Spleen (tissue), 11 donors: ENCODE measurements around the gene DACT1. TPM values are rescaled to one million over a fixed set of nuclear protein-coding genes. Genes with fewer than 3 reads are reported as not detected.

Source experiments
- DNase-seq: peaks from one replicate; pipeline ENCODE4 v3.0.0-alpha.2; 2020
- H3K27ac ChIP-seq, 8 donors: fragments of 200-600 bp; sonication (generic) in 7 of 8; 1 replicate in 4 of 8; 2 replicates in 4 of 8; pipeline versions ENCODE4 v1.5.0 to v1.8.0; 2016 to 2021; ENCODE audit warnings: inconsistent platforms in 4 of 8, mild to moderate bottlenecking in 4 of 8, moderate library complexity in 1 of 8
- H3K27me3 ChIP-seq, 7 donors: fragments of 200-600 bp; sonication (generic) in 6 of 7; replicated peaks in 1 of 7; 1 replicate in 4 of 7; 2 replicates in 3 of 7; pipeline versions ENCODE4 v1.5.0 to v1.8.0; 2016 to 2021; ENCODE audit warnings: inconsistent platforms in 3 of 7, mild to moderate bottlenecking in 1 of 7
- H3K36me3 ChIP-seq, 6 donors: fragments of 200-600 bp; sonication (generic) in 5 of 6; 1 replicate in 4 of 6; 2 replicates in 2 of 6; pipeline versions ENCODE4 v1.5.0 to v1.8.0; 2016 to 2021; ENCODE audit warnings: inconsistent platforms in 2 of 6
- H3K4me1 ChIP-seq, 6 donors: fragments of 200-600 bp; sonication (generic) in 5 of 6; 1 replicate in 3 of 6; 2 replicates in 3 of 6; pipeline versions ENCODE4 v1.5.0 to v1.8.0; 2016 to 2021; ENCODE audit warnings: inconsistent platforms in 3 of 6
- H3K4me3 ChIP-seq, 8 donors: fragments of 200-600 bp; sonication (generic) in 7 of 8; 1 replicate in 4 of 8; 2 replicates in 4 of 8; pipeline versions ENCODE4 v1.5.0 to v1.8.0; 2016 to 2021; ENCODE audit warnings: inconsistent platforms in 4 of 8, mild to moderate bottlenecking in 4 of 8, moderate library complexity in 2 of 8
- H3K9me3 ChIP-seq, 8 donors: fragments of 200-600 bp; sonication (generic) in 7 of 8; 1 replicate in 4 of 8; 2 replicates in 4 of 8; pipeline versions ENCODE4 v1.5.0 to v1.8.0; 2016 to 2021; ENCODE audit warnings: inconsistent platforms in 4 of 8
- CTCF ChIP-seq, 11 experiments: fragments of 200-600 bp in 7 of 11; fragments of 450-650 bp in 4 of 11; sonication (generic) in 4 of 11; IDR thresholded peaks in 8 of 11; conservative IDR thresholded peaks in 3 of 11; 1 replicate in 7 of 11; 2 replicates in 4 of 11; pipeline versions ENCODE4 v1.4.0 to v1.8.0; 2016 to 2021; ENCODE audit warnings: antibody characterized with exemption in 11 of 11, inconsistent platforms in 4 of 11, mild to moderate bottlenecking in 1 of 11
- POLR2A ChIP-seq, 3 donors: fragments of 450-650 bp; IDR thresholded peaks; one replicate each; pipeline ENCODE4 v1.5.1; 2017; ENCODE audit warnings: antibody characterized with exemption in 3 of 3, mild to moderate bottlenecking in 1 of 3
- POLR2AphosphoS5 ChIP-seq, 3 donors: sonication (generic); formaldehyde crosslinking; IDR thresholded peaks; one replicate each; pipeline ENCODE4 v1.5.1; 2017; ENCODE audit warnings: antibody characterized with exemption in 3 of 3
- WGBS, 5 donors: extraction: QIAGEN DNeasy Blood & Tissue Kit in 3 of 5; methylation state at CpG; one replicate each; pipeline versions ENCODE4 v1.1.5 to v1.1.7; 2013 to 2018; 5-methylcytosine and 5-hydroxymethylcytosine counted together
- intact Hi-C: fragments of 100-400 bp; cut with DNase I; formaldehyde crosslinking; loops from one replicate; pipeline ENCODE4 v1.15.0; 2023; ENCODE audit warnings: low total_unique reads
- polyA plus RNA-seq, 3 donors: library from polyadenylated mRNA; stranded (reverse); fragments of 200-250 nt; gene quantifications; one replicate each; pipeline ENCODE4 v1.2.1, GENCODE V29; 2013
- total RNA-seq, 7 donors: library from RNA; depleted of rRNA in 3 of 7; stranded (reverse); fragments of >200 nt in 3 of 7; fragmentation: NEBNext Ultra II Directional in 4 of 7; extraction: Animal tissue kit (Norgen Biotek cat#: 25700) in 4 of 7; gene quantifications; one replicate each; pipeline versions ENCODE4 v1.1.0 to v1.2.1, GENCODE V29; 2016 to 2021
- donor health status: healthy with polysubstance abuse.
- donor health status: DM: no; HTN: no; CAD: no; lungs with moderate emphysema.
- donor health status: DM: no; HTN: no; CAD: no.
- donor health status: Bipolar disorder and iron deficiency.
- donor health status: healthy.
- donor health status: DM: no; HTN: no; CAD: no.
- donor health status: DM: yes; HTN: yes; CAD: no.

Gene DACT1
- total and polyA plus RNA-seq, 10 donors = 1.3 to 23.4 (median 8.6) TPM

- TF ChIP-seq CTCF (IDR thresholded peaks at IDR 0.05 in 8 of 11, conservative IDR thresholded peaks at IDR 0.05 in 3 of 11) (no peak), POLR2A (IDR thresholded peaks at IDR 0.05) (no peak), POLR2AphosphoS5 (IDR thresholded peaks at IDR 0.05) (no peak)
- Histone ChIP-seq H3K4me1 (no peaks in the 10 kb centered on the region), H3K36me3 (no peaks in the 10 kb centered on the region), H3K9me3 (peaks cover 0 to 19% (median 6%) of the 10 kb centered on the region in 8 donors), H3K4me3 (no peak overlapping the region), H3K27me3 (no peaks in the 10 kb centered on the region), H3K27ac (no peak overlapping the region)
- 71 to 79% (median 74%) methylated on average over 14 of the region's 14 CpGs for WGBS, 5 donors
- no peak for DNase-seq
- intact Hi-C loops = no loop called here
Measured at GRCh38 chr14:58690801-58691516, 53.2 kb downstream of the DACT1 start.

GRCh38 chr14:58693048-58693447 is 55.3 kb downstream of the DACT1 start:
- no peaks in the 10 kb centered on the region for H3K36me3 ChIP-seq
- H3K4me3 ChIP-seq = no peak overlapping the region
- no peak for DNase-seq
- peaks cover 0 to 4% (median 2%) of the 10 kb centered on the region in 8 donors for H3K9me3 ChIP-seq
- H3K27ac ChIP-seq = no peak overlapping the region
- no peak for TF ChIP-seq POLR2A (IDR thresholded peaks at IDR 0.05)
- TF ChIP-seq POLR2AphosphoS5 (IDR thresholded peaks at IDR 0.05) = no peak
- no peak for TF ChIP-seq CTCF (IDR thresholded peaks at IDR 0.05 in 8 of 11, conservative IDR thresholded peaks at IDR 0.05 in 3 of 11)
- 77 to 89% (median 83%) methylated on average over 4 of the region's 4 CpGs for WGBS, 5 donors
- H3K27me3 ChIP-seq = no peaks in the 10 kb centered on the region
- no peaks in the 10 kb centered on the region for H3K4me1 ChIP-seq
- intact Hi-C loops = no loop called here

DNA sequence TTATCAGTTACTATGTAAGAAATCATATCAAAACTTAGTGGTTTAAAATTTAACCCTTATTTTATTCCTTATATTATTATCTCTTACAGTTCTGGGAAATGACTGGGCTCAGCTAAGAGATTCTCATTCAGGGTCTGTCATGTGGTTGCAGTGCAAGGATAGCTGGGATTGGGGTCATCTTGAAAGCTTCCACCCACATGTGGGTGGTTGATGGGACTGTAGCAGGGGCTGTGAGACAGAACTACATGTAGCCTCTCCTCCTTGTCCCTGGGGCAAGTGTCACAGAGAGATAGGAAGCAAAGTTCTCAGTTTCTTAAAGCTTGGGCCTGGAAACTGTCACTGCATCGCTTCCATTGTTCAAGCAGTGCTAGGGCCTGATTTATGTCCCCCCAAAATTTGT is 57.8 kb downstream of the DACT1 start:
- H3K36me3 ChIP-seq = no peaks in the 10 kb centered on the region
- no peak overlapping the region for H3K27ac ChIP-seq
- no peaks in the 10 kb centered on the region for H3K9me3 ChIP-seq
- H3K4me1 ChIP-seq = no peaks in the 10 kb centered on the region
- no peaks in the 10 kb centered on the region for H3K27me3 ChIP-seq
- no peak for DNase-seq
- intact Hi-C loops = no loop called here
- H3K4me3 ChIP-seq = no peak overlapping the region
- TF ChIP-seq POLR2AphosphoS5 (IDR thresholded peaks at IDR 0.05) (no peak), POLR2A (IDR thresholded peaks at IDR 0.05) (no peak), CTCF (IDR thresholded peaks at IDR 0.05 in 8 of 11, conservative IDR thresholded peaks at IDR 0.05 in 3 of 11) (no peak)
- WGBS, 5 donors = 87 to 93% (median 91%) methylated on average over 1 of the region's 1 CpG

GRCh38 chr14:58697266-58697929 is 59.6 kb downstream of the DACT1 start:
- Histone ChIP-seq H3K36me3 (no peaks in the 10 kb centered on the region), H3K27ac (no peak overlapping the region), H3K4me3 (no peak overlapping the region), H3K27me3 (no peaks in the 10 kb centered on the region), H3K9me3 (no peaks in the 10 kb centered on the region), H3K4me1 (no peaks in the 10 kb centered on the region)
- TF ChIP-seq POLR2A (IDR thresholded peaks at IDR 0.05) = no peak
- no peak for TF ChIP-seq POLR2AphosphoS5 (IDR thresholded peaks at IDR 0.05)
- no peak for TF ChIP-seq CTCF (IDR thresholded peaks at IDR 0.05 in 8 of 11, conservative IDR thresholded peaks at IDR 0.05 in 3 of 11)
- DNase-seq = no peak
- intact Hi-C loops = no loop called here
- WGBS, 5 donors = 88 to 96% (median 88%) methylated on average over 2 of the region's 2 CpGs
